GM18867 (cell line): ENCODE results near the gene INF2.

Experiments
- ATAC-seq: cut with Tn5 transposase; IDR thresholded peaks from one replicate; pipeline ENCODE4 v1.9.1; 2021; ENCODE audit warnings: mild to moderate bottlenecking, moderate library complexity; ENCODE audit not compliant: unreplicated experiment

INF2 gene

GRCh38 chr14:104700747-104701217, 11.4 kb downstream of the INF2 start:
- no peak for ATAC-seq

- ATAC-seq: no peak
Observed at GRCh38 chr14:104701383-104702076, 12.1 kb downstream of the INF2 start.

DNA sequence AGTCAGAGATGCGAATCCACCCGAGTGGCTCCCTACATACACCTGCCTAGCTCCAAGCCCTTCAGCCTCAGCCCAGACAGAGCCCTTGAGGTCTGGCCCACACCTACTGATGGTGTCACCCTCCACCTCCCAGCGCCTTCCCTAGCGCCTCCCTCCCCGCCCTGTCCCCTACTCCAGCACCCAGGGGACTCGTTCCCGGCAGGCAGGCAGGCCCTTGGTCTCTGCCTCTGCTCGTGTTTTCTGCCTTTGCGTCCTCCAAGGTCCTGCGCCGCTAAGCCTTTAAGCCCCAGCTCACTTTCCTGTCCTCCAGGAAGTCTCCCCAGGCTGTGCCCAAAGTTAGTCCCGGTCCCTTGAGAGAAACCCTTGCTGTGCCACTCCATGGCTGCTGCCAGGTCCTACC, 12.7 kb downstream of the INF2 start:
- ATAC-seq: no peak

DNA sequence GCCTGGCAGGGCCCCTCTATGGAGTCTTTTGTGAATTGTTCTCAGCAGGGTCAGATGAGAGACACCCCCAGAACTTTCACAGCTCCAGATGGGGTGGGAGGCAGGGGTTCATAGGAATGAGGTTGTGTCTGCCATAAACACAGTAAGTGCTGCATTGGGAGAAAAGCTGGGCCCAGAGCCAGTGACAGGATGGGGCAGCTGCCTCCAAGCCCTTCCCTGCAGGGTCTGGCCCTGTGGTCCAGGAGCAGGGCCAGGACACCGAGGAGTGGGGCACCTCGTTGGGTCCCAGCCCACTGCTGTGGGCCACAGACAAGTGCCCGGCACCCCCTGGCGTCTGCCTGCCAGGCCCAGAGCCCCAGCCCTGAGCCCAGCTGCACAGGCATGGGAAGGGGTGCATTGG, 13.3 kb downstream of the INF2 start:
- no peak for ATAC-seq

DNA sequence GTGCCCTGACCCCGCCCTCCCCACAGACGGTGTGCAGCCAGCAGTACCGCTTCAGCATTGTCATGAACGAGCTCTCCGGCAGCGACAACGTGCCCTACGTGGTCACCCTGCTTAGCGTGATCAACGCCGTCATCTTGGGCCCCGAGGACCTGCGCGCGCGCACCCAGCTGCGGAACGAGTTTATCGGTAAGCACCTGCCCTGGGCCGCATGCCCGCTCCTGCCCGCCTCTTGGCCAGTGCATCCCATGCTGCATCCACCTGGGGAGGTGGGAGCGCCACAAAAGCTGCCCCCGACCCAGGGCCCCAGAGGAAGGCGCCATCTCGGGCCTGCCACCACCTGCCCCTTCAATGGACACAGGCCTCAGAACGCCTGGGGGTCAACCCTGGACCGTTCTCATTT, 13.9 kb downstream of the INF2 start:
- no peak for ATAC-seq

DNA sequence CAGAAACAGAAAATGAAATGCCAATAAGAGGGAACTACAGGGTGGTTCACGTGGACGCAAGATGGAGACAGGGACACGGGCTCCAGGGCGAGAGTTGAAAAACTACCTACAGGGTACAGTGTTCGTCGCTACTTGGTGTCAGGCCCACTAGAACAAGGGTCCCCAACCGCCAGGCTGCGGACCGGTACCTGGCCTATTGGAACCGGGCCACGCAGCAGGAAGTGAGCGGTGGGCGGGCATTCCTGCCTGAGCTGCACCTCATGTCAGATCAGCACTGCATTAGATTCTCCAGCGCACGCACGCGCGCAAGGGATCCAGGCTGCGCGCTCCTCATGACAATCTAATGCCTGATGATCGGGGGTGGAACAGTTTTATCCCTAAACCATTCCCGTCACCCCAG, 14.8 kb downstream of the INF2 start:
- ATAC-seq: no peak

DNA sequence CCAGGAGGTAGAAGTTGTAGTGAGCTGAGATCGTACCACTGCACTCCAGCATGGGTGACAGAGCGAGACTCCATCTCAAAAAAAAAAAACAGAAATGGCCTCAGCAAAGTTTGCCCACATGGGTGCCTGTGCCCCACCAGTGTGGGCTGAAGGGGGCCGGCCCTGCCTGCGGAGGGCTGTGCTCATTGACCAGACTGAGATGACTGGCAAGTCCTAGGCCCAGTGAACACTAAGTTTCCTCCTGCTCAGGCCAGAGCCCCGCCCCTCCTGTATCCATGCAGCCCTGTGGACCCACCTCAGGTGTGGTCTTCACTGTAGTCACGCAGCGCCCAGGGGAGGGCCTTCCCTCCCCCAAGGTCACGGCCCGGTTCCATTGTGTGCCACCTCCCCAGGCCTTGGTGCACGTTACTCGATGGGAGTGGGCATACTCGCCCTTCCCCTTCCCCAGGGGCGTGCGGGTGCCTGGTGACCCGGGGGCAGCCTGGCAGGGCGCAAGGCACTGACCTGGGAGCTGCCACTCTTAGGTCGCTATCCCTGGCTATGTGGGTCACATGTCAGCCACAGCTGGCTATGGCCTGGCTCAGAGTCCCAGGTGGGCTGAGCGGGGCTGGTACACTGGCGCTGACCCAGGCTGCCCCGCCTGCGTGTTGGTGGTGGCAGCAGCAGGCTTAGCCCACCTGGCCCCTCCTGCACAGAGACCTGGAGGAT, 16.1 kb downstream of the INF2 start:
- no peak for ATAC-seq

DNA sequence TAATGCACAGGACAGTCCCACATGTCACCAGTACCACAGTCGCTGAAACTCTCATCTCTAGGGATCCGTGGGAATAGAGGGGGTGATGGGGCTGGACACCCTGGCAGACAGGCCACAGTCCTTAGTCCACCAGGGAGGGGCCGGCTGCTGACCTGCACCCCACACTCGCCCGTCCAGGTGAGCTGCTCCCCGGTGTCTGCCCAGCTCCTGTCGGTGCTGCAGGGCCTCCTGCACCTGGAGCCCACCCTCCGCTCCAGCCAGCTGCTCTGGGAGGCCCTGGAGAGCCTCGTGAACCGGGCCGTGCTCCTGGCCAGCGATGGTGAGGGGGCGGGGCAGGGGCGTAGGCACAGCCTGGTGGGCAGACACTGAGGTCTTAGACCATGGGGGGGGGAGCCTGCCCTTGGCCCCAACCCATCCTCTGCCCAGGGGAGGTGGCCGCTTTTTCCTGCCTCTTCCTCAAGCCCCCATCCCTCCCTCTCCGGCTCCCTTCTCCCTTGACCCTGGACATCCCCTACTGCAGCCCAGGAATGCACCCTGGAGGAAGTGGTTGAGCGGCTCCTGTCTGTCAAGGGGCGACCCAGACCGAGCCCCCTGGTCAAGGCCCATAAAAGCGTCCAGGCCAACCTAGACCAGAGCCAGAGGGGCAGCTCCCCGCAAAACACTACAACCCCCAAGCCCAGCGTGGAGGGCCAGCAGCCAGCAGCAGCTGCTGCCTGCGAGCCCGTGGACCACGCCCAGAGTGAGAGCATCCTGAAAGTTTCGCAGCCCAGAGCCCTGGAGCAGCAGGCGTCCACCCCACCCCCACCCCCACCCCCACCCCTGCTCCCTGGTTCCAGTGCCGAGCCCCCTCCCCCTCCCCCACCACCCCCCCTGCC, 17.6 kb downstream of the INF2 start:
- no peak for ATAC-seq

DNA sequence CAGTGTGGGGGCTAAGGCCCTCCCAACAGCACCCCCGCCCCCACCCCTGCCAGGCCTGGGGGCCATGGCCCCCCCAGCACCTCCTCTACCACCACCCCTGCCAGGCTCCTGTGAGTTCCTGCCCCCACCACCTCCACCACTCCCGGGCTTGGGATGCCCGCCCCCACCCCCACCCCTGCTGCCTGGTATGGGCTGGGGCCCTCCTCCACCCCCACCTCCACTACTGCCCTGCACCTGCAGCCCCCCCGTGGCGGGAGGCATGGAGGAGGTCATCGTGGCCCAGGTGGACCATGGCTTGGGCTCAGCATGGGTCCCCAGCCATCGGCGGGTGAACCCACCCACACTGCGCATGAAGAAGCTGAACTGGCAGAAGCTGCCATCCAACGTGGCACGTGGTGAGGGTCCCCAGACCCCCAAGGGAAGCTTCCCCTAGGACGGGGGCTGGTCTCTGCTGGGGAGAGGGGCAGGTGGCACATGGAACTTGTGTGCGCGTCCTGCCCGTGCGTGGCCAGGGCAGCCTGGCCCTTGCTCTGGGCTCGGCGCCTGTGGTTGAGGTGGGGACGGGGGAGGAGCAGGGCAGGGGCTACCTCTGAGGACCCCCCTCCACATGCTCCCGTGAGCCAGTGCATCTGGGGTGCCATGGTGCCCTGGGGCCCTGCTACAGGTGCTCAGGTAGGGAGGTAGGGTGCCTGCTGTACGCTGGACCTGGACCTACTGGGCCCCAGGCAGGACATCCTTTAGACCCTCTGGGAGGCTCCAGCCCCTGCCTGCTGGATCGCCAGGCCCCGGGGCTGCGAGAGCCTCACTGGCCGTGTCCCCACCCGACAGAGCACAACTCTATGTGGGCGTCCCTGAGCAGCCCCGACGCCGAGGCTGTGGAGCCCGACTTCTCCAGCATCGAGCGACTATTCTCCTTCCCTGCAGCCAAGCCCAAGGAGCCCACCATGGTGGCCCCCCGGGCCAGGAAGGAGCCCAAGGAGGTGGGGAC, 18.5 kb downstream of the INF2 start:
- ATAC-seq: no peak

GRCh38 chr14:104708606-104709268, 19.3 kb downstream of the INF2 start:
- ATAC-seq: peak; percentile 52

DNA sequence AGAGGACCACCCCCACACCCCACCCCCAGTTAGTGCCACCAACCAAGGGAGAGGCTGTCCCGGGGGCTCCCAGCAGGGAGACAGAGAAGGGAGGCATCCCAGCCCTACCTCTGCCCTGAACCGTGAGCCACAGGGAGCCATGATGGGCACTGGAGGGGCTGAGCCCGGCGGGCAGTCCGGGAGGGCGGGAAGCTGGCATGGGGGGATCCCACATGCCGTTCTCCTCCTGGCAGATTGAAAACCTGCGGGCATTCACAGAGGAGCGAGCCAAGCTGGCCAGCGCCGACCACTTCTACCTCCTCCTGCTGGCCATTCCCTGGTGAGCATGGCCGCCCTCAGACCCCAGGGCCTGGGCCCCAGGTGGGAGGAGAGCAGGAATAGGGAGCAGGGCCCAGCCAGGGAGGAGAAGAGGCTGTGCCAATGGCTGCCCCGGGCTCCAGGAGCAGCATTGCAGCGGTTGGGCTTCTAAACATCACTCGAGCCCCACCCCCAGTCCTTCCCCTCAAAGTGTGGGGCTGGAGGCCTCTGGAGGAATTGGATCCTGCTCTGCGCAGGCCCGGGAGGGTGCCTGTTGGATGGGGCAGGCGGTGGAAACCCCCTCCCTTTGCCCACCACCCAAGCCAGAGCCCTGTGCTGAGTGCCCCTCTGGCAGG, 20.1 kb downstream of the INF2 start:
- no peak for ATAC-seq

DNA sequence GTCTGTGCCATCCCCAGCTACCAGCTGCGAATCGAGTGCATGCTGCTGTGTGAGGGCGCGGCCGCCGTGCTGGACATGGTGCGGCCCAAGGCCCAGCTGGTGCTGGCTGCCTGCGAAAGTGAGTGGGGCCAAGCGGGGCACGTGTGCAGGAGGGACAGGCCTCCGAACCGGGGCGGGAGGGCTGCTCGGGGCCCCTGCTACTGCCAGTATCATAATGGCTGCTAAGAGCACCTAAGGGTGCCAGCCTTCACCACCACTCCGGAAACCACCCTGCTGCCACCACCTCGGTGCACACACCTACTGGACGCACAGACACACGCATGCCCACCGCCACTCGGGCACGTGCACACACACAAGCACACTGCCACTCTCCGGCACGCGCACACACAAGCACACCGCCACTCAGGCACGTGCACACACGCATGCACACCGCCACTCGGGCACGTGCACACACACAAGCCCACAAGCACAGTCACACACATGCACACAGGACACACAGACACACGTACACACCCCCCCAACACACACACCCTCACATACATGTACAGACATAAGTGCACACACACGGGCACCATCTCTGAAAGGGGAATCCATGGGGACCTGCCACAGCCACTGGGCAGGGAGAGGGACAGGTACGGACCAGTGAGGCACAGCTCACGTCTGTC, 20.8 kb downstream of the INF2 start:
- no peak for ATAC-seq

DNA sequence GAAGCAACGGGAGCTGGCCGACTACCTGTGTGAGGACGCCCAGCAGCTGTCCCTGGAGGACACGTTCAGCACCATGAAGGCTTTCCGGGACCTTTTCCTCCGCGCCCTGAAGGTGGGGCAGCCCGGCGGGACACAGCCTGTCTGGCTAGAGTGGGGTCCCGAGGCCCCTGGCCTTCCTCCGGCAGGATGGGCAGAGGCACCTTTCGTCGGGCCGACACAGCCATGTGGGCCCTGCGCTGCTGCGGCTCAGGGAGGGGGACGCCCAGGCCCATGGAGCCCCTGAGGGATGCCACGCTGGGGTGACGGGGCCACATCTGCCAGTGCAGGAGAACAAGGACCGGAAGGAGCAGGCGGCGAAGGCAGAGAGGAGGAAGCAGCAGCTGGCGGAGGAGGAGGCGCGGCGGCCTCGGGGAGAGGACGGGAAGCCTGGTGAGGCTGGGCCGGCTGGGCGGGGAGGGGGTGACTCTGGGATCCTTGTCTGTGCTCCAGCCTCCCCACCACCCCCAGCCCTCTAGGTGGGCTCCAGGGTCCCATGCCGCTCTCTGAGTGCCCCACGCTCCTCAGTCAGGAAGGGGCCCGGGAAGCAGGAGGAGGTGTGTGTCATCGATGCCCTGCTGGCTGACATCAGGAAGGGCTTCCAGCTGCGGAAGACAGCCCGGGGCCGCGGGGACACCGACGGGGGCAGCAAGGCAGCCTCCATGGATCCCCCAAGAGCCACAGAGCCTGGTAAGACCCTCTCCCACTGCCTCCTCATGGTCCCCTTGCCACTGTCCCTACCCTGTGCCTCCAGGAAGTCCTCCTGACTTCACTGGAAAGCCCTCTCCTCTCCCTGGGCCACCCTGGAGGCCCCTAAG, 23.7 kb downstream of the INF2 start:
- no peak for ATAC-seq

- no peak for ATAC-seq
Observed at GRCh38 chr14:104714066-104714465, 24.6 kb downstream of the INF2 start.

DNA sequence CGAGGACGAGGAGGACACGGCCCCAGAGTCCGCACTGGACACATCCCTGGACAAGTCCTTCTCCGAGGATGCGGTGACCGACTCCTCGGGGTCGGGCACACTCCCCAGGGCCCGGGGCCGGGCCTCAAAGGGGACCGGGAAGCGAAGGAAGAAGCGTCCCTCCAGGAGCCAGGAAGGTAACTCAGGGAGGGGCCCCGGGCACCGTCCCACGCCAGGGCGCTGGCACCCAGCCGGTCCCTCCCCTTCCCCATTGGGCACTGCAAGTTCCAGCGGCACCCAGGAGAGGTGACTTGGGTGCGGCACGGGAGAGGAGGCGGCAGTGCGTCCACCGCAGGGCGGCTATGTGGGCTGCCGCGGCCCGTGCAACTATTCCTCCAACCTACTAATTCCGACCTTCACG, 25.3 kb downstream of the INF2 start:
- ATAC-seq: no peak

DNA sequence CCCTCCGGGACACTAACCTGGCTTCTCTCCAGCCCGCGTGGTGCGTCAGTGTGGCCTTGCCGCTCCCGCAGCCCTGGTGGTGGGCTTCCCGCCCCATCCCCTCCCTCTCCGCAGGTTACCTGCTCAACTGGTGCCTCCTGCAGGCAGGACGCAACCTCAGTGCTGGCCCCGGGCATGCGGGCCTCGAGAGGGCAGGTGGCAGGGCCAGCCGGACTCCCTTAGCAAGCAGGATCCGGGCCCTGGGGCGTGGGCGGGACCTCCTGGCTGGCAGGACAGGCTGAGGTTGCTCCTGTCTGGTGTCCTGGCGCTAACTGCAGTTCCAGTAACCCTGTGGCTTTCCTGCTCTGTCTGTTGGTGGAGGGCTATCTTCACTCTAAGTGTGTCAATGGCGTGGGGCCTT, 26.0 kb downstream of the INF2 start:
- ATAC-seq: no peak

- no peak for ATAC-seq
Observed at GRCh38 chr14:104715871-104716270, 26.5 kb downstream of the INF2 start.

- no peak for ATAC-seq
Observed at GRCh38 chr14:104717137-104717536, 27.7 kb downstream of the INF2 start.
